GM21529 (cell line): ENCODE data around the gene SWI5.
"Not testable (repeated sequence)": the region's sequence is repeated elsewhere in the genome, so short reads cannot be mapped to it uniquely, and the experiment has no call there.

ENCODE experiments used
- ATAC-seq: cut with Tn5 transposase; IDR thresholded peaks from one replicate; pipeline ENCODE4 v1.9.1; 2021; ENCODE audit not compliant: unreplicated experiment

Gene SWI5

DNA sequence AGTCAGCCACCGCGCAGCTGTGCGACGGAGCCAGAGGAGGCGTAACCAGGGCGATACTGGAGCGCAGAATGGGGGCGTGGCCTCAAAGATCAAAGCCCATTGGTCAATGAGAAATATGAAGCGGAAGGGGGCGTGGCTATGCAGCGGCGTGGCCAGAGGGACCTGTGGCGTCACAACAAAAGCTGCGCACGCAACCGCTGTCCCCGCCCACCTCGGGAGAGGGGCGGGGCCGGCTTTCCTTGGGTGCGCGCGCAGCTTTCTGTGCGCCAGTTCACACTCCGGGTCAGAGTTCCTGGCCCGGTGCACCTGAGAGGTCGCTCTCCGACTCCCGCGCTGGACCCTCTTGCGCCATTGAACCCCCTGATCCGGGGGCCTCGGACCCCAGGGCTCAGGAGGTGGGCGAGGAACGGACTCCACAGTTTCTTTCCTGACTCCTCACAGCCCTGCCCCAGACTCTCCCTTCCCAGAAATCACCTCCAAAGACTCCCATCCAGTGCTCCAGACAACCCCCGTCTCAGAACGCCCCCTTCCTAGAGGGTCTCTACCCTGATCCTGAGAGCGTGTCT, at the start of gene SWI5:
Gene SWI5, plus strand, starts transcription at position 269 of the 566 bp plus-strand sequence.
- ATAC-seq = peak; percentile 95

DNA sequence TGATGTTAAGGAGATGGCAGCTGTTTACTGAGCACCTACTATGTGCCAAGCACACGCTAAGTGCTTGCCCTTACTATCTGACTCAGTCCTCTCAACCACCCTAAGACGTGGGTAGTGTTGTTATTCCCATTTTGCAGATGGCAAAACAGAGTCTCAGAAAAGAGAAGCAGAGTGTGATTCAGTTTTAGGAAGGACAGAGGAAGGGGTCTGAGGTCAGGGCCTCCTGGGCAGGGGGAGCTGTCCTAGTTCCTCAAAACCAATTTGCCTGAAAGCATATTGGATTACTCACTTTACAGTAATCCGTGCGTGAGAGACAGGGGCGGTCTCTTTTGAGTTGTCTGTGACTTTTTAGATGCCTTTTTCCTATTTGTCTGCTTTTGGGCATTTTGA, 49.7 kb upstream of the SWI5 start:
- ATAC-seq = no peak

DNA sequence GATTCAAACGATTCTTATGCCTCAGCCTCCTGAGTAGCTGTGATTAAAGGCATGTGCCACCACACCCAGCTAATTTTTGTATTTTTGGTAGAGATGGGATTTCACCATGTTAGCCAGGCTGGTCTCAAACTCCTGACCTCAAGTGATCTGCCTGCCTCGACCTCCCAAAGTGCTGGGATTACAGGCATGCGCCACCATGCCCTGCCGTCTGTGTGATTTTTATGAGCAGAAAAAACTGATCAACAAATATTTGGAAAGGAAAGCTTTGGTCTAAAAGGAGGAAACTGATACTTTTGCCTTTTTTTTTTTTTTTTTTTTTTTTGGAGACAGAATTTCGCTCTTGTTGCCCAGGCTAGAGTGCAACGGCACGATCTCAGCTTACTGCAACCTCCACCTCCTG, 45.2 kb upstream of the SWI5 start:
- not testable (repeated sequence) for ATAC-seq

DNA sequence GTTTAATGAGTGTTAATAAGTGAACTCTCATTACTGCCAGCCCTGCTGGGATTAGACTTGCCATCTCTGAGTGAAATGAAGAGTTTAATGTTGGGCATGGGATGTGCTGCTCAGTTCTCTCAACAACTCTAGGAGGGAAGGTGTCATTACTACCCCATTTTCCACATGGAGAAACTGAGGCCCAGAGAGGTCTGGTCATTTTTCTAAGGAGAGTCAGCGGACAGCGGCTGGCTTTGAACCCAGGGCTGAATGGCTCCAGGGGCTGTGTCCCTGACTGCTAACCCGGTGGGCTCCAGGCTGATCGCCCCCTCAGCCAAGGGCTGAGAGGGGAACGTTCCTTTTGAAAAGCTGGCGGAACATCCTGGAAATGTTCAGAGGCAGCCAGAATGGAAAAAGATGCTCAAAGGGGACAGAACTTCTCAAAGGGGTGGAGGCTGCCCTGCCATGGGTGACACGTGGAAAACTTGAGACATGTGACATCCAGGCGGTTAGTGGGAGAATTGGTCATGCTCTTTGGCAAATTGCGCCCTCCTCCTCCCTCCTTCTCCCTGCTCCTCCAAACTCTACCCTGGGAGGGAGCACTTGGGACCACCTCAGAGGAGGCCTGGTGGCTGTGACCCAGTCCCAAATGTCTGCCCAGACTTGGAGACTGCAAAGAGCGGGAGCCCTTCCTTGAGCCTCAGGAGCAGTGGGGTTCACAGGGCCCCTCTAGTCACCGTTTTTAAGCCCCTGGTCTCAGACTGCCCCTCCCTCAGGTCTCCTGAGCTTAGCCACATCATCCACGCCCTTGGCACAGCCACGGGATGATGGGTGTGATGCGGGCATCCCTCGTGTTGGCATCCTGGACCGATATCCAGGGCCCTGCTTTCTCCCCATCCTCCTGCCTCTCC, 44.2 kb upstream of the SWI5 start:
- no peak for ATAC-seq

DNA sequence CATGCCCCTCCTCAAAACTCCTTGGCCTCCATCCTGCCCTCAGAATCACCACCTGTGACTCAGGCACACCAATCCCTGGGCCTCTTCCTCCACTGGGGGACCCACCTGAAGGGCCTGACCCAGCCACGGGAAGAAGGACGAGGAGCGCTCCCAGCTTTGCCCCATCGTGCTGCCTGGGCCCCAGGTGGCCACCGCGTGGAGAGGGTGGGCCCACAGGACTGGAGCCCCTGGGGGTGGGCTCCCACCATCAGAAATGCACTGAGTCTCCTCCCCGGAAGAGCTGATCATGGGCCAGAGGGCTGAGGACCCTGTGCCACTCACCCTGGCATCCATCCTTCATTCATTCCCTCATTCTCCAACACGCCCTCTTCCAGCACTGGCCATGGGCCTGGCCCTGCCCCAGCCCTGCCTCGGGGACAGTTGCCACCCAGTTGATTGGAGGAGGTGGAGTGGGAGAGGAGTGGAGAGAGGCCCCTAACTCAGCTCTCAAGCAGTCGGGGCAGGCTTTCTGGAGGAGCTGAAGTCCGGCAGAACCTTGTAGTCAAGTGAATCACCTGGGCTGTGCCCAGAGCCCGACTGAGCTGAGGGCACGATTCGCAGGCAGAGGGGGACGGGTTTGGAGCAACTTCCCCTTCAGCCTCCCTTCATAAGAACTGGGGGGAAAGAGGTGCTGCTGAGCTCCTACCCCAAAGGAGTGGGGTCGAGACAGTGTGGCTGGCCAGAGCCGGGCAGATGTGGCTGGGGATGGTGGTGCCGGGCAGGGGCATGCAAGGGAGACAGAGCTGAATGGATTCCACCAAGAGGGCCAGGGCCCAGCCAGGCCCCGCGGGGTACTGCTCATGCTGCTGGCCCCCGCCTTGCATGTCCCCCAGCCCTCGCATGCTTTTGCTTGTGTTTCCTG, 43.3 kb upstream of the SWI5 start:
- ATAC-seq = no peak

DNA sequence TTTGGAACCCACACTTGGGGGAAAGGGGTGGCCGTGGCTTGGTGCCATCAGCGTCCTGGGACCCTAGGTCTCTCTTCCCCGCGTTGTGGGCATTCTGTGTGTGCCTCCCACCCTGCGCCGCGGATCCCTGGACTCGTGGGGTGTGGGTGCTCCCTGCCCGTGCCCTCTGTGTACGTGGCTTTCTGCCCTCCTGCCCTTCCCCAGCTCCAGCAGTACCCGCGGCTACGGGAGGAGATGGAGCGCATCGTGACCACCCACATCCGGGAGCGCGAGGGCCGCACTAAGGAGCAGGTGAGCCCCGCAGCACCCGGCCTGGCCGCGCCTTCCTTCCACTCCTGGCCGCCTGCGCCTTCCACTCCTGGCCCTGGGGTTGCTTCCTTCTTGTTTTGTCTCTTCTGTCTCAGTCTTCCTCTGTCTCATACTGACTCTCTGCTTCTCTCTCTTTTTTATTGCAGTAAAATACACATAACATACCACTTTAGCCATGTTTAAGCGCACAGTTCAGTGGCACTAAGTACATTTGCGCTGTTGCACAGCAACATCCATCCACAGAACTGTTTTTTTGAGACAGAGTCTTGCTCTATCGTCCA, 42.2 kb upstream of the SWI5 start:
- ATAC-seq = no peak

DNA sequence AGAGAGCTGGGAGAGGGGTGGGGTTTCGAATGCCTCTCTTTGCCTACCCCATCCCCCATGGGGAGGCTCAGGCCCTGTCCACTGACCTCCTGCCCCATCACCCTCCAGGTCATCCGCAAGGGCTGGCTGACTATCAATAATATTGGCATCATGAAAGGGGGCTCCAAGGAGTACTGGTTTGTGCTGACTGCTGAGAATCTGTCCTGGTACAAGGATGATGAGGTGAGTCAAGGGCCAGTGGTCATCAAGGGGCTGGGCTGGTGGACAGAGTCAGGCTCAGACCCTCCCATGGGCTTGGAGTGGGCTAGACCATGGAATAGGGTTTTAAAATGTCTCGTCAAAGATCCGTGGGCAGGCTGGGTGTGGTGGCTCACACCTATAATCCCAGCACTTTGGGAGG, 34.0 kb upstream of the SWI5 start:
- ATAC-seq = no peak

DNA sequence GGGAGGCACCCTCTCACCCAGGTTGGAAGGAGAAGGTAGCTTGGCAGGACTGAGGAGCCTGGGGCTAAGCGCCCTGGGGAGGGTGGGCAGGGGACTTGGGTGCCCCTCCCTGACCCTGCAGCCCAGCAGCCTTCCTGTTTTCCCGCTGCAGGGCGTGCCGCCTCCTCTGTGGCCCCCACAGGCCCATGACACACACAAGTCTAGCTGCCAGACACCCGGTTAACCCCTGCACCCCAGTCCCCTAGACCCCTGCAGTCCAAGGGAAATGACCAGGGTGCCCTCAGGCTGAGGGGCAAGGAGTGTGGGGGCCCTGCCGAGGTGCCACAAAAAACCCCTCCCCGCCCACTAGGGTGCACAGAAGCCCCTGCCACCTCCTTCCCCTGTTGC, 33.3 kb upstream of the SWI5 start:
- ATAC-seq = no peak

DNA sequence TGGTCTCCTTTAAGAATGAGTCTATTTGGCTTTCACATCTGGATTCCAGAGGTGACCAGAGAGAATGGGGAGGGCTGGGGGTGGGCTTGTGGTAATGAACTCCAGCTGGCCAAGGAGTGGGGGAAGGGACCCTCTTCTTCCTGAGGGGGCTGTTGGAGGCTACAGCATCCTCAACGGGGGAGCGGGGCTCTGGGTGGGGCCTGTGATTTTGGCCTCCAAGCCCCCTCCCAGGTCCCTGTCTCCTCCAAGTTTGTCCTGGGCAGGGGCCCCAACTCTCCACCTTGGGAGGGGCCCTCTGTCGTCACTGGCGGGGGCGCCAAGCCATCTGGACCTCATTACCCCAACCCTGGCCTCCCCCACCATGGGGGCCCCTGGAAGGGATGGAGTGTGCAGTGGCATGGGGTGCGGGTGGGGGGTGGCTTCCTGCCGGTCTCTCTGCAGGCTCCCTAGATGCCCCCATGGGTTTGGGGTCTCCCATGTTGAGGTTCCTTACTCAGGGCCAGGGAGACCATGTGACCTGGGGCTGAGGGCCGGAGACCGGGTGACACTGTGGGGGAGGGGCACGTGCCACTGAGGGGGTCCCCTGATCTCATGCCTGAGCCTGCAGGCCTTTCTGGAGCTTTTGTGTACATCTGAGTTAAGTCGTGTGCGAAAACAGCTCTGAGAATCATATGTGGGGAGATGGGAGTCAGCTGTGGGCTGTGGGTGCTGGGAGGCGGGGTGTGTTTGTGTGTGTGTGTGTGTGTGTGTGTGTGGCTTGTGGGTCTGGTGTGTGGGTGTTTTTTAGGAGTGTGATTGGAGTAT, 32.7 kb upstream of the SWI5 start:
- no peak for ATAC-seq

DNA sequence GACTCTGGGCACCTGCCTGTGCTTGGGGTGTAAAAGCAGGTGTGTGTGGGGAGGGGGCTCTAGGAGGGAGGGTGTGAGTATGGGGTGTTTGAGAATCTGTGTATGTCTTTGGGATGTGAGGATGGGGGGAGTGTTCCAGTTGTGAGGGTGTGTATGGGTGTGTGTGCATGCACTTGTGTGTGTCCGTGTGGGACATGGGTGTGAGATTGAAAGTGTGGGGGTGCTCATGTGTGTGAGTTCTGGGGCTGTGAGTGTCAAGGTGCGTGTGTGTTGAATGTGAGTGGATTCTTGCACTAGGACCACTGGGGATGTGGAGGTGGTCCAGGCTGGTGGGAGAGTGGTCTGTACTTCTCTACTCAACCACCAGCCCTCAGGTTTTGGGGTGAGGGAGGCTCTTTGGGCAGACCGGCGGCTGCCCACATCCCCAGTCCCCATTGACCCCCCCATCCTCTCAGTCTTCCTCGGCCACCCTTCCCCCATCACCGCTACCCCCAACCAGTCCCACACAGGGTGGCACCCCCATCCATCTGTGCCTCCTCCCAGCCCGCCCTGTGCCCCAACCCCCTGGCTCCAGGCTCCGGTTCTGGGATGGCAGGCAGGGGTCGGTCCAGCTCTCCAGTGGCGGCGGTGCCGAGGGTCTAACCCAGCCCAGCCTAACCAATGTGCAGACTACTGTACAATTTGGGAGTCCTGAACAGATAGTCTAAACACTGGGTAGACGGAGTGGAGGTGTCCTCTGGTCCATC, 31.8 kb upstream of the SWI5 start:
- no peak for ATAC-seq

DNA sequence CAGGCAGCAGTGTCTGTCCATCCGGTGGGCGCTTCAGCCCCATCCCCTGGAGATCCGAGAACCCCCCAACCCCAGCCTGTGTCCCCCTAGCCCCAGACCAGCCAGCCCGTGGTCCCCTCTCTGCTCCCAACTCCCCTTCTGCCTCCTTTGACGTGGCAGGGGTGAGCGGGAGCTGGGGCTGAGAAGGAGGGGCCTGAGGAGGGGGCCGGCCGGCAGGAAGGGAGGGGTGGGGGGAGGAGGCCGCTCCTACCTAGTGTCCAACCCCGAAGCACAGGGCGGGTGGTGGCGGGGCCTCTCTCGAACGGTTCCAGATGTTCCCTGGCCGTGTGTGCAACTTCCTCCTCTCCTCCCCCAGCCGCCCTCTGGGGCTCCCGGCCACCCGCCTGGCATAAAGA, 31.2 kb upstream of the SWI5 start:
- no peak for ATAC-seq

DNA sequence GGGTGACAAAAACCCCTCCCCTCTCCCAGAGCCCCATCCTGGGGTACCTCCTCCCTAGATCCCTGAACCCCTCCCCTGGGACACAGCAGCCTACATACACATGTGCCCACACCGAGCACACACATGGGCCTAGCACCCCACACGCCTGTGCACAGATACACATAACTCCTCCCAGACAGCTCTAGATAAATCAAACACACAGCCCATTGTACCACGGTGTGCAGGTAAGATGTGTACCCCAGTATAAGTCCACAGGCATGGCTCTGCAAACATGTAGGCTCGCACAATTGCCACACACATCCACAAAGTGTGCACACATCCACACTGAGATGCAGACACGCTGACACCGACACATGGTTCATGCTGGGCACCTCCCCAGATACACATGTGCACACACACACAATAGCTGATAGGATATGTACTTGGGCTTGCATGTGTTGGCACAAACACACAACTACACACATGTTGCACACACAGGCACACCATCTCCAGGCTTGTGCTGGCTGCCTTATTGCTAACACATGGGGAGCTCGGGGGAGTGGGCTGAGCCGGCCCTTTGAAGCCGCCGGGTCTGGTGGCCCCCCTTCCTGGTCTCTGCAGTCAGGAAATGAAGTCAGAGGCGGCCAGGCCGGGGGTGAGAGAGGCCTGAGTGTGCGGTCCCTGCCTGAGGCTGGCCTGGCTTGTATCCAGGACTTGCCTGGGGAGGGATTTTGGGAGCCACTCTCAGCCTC, 30.5 kb upstream of the SWI5 start:
- ATAC-seq = no peak

DNA sequence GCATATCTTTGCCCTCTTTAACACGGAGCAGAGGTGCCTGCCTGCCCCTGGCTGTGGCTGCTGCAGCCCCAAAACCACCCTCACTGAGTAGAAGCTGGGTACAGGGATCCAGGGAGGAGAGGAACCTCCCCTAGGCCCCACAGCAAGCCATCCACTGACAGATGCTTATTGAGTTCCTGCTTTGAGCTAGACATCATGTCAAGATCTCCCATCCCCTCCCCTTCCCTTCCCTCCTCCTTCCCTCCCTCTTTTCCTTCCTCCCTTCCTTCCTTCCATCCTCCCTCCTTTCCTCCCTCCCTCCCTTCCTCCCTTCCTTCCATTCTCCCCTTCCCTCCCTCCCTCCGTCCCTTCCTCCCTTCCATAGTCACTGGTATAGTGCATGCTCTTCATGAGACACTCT, 29.6 kb upstream of the SWI5 start:
- no peak for ATAC-seq

DNA sequence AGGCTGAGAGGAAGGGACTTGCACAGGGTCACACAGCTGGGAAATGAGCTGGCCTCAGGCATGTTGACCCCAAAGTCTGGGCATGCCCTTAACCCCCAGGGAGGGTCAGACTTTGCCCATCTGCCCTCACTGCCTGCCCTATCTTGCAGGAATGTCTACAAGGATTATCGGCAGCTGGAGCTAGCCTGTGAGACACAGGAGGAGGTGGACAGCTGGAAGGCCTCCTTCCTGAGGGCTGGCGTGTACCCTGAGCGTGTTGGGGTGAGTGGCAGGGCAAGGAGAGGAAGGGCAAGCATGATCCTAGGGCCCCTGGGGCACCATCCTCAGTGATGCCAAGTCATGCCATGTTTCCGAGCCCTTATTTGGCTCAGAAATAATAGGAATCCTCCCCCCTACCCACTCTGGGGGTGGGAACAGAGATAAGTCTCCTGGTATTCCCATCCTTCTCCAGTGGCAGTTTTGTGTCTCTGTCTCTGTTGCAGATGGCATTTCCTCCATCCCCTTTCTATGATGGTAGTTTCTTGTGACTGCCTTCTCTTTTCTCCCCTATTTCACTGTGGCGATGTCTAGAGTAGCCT, 28.8 kb upstream of the SWI5 start:
- no peak for ATAC-seq

DNA sequence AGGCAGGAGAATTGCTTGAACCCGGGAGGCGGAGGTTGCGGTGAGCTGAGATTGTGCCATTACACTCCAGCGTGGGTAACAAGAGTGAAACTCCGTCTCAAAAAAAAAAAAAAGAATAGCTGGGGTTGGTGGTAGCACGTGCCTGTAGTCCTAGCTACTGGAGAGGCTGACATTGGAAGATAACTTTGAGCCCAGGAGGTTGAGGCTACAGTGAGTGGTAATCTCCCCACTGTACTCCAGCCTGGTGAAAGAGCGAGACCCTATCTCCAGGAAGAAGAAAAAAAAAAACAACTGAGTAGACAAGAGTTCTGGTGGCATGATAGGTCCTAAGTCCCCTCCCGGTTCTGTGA, 26.5 kb upstream of the SWI5 start:
- ATAC-seq = no peak

DNA sequence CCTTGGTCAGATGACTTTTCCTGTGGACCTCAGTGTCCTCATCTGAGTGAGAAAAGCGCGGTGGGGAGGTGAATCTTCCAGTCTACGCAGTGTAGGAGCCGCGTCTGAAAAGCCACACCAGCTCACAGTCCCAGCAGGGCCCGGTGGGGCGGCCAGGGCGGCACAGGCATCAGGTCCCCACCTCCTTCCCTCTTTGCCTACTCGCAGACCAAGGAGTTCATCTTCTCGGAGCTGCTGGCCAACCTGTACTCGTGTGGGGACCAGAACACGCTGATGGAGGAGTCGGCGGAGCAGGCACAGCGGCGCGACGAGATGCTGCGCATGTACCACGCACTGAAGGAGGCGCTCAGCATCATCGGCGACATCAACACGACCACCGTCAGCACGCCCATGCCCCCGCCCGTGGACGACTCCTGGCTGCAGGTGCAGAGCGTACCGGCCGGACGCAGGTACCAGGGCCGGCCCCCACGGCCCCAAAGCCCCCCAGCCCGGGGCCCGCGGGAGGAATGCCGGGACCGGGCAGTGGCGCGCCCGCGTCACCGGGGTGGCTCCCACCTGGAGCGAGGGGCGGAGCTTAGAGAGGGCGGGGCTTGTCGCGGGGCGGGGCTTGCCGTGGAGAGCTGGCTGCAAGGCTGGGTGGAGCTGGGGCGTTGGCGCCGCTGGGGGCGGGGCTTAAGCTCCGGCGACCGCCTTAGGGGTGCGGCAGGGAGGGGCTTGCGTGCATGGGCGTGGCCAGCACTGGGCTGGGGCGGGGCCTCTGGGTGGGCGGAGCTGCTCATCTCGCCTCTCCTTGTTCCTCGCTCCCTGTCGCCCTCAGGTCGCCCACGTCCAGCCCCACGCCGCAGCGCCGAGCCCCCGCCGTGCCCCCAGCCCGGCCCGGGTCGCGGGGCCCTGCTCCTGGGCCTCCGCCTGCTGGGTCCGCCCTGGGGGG, 25.9 kb upstream of the SWI5 start:
- ATAC-seq = peak; percentile 90

DNA sequence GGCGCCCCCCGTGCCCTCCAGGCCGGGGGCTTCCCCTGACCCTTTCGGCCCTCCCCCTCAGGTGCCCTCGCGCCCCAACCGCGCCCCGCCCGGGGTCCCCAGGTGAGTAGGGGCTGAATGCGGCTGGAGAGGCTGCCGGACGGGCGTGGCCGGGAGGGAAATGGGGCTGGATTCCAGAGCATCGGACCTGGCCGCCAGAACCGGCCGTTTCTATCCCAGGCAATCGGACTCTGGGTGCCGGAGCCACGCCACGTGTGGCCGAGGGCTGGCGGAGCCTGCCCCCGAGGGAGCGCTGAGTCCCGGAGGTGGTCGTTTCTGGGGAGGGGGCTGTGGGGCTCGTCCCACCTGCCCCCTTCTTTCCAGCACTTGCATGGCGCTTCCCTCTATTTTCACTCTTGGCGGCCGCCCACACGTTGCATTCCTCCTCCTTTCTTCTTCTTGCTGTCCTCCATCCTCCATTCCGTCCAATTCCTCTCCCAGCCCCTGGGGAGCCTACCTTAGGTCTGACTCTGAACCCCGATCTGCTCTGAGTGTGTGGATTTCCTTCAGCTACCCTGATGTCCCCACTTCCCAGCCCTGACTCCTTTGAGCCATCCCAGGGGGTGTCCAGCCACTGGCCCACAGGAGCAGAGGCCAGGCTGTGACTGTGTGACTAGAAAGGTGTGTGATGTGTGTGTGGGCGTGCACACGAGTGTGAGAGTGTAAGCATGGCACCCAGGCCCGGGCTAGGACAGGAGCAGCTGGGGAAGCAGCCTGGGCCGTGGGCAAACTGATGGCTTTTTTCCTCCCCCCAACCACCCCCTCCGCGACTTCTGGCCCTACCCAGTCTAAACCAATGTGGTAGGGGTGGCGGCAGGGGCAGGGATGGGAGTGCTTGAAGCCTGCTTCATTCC, 25.0 kb upstream of the SWI5 start:
- no peak for ATAC-seq
